Measurements from ENCODE around the gene ZNF638. TPM values are rescaled to one million over a fixed set of nuclear protein-coding genes. Genes with fewer than 3 reads are reported as not detected.

Gene ZNF638
- total RNA-seq, 4 donors from 2014 or later: 94.9 to 114 (median 109) TPM

- TF ChIP-seq POLR2A (IDR thresholded peaks at IDR 0.05) (no peak), CTCF (IDR thresholded peaks at IDR 0.05) (no peak)
- H3K4me3 ChIP-seq (ENCODE audit: low read depth, poor library complexity, severe bottlenecking): no peak overlapping the region
- intact Hi-C loops (cut with DNase I; ENCODE audit: low total_unique reads): no loop called here
- DNase-seq (ENCODE audit: low spot score in 2 of 2): no peak
These were observed 15.9 kb downstream of the ZNF638 start for GRCh38 chr2:71347517-71347916.

GRCh38 chr2:71348302-71348701 is 16.7 kb downstream of the ZNF638 start:
- DNase-seq (ENCODE audit: low spot score in 2 of 2): no peak
- TF ChIP-seq POLR2A (IDR thresholded peaks at IDR 0.05): no peak
- 90 to 95% methylated on average over 3 of the region's 3 CpGs for WGBS, 2 donors
- intact Hi-C loops (cut with DNase I; ENCODE audit: low total_unique reads): no loop called here
- no peak overlapping the region for H3K4me3 ChIP-seq (ENCODE audit: low read depth, poor library complexity, severe bottlenecking)

- TF ChIP-seq CTCF (IDR thresholded peaks at IDR 0.05): no peak
- TF ChIP-seq POLR2A (IDR thresholded peaks at IDR 0.05): no peak
- 61 to 66% methylated on average over 2 of the region's 2 CpGs for WGBS, 2 donors
- intact Hi-C loops (cut with DNase I; ENCODE audit: low total_unique reads): no loop called here
- no peak for DNase-seq (ENCODE audit: low spot score in 2 of 2)
- no peak overlapping the region for H3K4me3 ChIP-seq (ENCODE audit: low read depth, poor library complexity, severe bottlenecking)
These were observed 21.7 kb downstream of the ZNF638 start for GRCh38 chr2:71353248-71353647.

GRCh38 chr2:71358931-71359671 is 27.5 kb downstream of the ZNF638 start:
- TF ChIP-seq CTCF (IDR thresholded peaks at IDR 0.05) (no peak), POLR2A (IDR thresholded peaks at IDR 0.05) (no peak)
- WGBS, 2 donors: 90 to 91% methylated on average over 6 of the region's 6 CpGs
- no peak overlapping the region for H3K4me3 ChIP-seq (ENCODE audit: low read depth, poor library complexity, severe bottlenecking)
- no peak for DNase-seq (ENCODE audit: low spot score in 2 of 2)
- intact Hi-C loops (cut with DNase I; ENCODE audit: low total_unique reads): no loop called here

GRCh38 chr2:71360434-71360975 is 28.9 kb downstream of the ZNF638 start:
- 88 to 89% methylated on average over 3 of the region's 3 CpGs for WGBS, 2 donors
- TF ChIP-seq POLR2A (IDR thresholded peaks at IDR 0.05) (no peak), CTCF (IDR thresholded peaks at IDR 0.05) (no peak)
- intact Hi-C loops (cut with DNase I; ENCODE audit: low total_unique reads): no loop called here
- H3K4me3 ChIP-seq (ENCODE audit: low read depth, poor library complexity, severe bottlenecking): no peak overlapping the region
- no peak for DNase-seq (ENCODE audit: low spot score in 2 of 2)

GRCh38 chr2:71361631-71362030 is 30.0 kb downstream of the ZNF638 start:
- intact Hi-C loops (cut with DNase I; ENCODE audit: low total_unique reads): no loop called here
- no peak for DNase-seq (ENCODE audit: low spot score in 2 of 2)
- TF ChIP-seq POLR2A (IDR thresholded peaks at IDR 0.05): no peak
- TF ChIP-seq CTCF (IDR thresholded peaks at IDR 0.05): no peak
- no peak overlapping the region for H3K4me3 ChIP-seq (ENCODE audit: low read depth, poor library complexity, severe bottlenecking)
- 82 to 83% methylated on average over 3 of the region's 3 CpGs for WGBS, 2 donors
